ENCODE data around the gene FBXO31.

DNA sequence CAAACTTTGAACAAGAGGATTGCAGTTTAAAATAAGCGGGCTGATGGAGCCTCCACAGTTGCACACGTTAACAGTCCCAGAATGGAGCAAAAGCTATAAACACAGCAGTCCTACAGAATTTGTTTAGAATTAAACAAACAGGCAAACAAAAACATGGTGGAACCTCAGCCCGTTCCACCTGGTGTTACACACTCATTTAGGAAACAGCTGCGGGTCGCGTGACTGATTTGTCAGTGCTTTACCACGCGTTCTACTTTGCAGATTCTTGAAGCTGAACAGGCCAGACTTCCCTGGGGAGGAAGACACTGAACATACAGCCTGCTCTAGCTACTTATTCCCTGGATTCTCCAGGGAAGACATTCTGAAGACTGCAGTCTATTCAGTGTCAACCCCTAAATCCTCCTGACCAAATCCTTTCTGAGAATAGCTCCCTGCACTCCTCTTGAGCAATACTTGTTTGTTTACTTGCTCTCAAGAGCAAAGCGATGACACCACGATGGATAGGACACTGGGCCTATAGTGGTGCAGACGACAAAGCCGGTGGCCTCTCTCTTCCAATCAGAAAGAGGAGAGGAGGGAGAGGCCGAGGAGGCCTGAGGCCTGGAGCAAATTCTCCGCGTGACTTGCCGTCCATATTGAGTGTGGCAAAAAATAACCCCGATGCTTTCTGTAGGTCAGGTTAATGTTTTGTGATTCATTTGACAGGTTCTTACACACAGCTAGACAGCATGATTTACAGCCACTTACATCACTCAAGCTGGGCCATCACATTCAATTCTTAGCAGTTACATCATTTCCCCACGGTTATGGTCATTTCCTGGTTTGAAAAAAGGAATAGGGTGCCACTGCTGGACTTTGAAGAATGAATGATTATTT, 4.6 kb upstream of the FBXO31 start:
- TF ChIP-seq, protein P1, sequence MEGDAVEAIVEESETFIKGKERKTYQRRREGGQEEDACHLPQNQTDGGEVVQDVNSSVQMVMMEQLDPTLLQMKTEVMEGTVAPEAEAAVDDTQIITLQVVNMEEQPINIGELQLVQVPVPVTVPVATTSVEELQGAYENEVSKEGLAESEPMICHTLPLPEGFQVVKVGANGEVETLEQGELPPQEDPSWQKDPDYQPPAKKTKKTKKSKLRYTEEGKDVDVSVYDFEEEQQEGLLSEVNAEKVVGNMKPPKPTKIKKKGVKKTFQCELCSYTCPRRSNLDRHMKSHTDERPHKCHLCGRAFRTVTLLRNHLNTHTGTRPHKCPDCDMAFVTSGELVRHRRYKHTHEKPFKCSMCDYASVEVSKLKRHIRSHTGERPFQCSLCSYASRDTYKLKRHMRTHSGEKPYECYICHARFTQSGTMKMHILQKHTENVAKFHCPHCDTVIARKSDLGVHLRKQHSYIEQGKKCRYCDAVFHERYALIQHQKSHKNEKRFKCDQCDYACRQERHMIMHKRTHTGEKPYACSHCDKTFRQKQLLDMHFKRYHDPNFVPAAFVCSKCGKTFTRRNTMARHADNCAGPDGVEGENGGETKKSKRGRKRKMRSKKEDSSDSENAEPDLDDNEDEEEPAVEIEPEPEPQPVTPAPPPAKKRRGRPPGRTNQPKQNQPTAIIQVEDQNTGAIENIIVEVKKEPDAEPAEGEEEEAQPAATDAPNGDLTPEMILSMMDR (IDR thresholded peaks at IDR 0.05; ENCODE audit: low read depth, low read length): no peak
- no peak for TF ChIP-seq EZH2phosphoT487 (IDR thresholded peaks at IDR 0.05; ENCODE audit: low read depth)
